Left hindlimb (tissue), 1 donor: ENCODE results near the gene GULP1.

ENCODE experiments used
- DNase-seq: peaks from one replicate; pipeline ENCODE4 v3.0.0-alpha.2; 2018

The GULP1 gene

DNA sequence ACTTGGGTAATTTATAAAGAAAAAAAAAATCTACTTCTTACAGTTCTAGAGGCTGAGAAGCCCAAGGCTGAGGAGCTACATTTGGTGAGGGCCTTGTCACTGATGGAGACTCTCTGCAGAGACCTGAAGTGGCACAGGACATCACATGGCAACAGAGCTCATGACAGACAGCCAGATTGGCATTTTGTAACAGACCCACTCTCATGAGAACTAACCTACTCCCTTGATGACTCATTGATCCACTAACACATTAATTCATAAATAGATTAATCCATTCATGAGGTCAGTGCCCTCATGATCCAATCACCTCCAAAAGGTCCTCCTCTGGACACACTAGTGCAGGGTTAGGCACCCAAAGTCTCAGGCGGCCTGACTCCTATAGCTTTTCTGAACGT lies 318.4 kb downstream of the GULP1 start:
- no peak for DNase-seq

DNA sequence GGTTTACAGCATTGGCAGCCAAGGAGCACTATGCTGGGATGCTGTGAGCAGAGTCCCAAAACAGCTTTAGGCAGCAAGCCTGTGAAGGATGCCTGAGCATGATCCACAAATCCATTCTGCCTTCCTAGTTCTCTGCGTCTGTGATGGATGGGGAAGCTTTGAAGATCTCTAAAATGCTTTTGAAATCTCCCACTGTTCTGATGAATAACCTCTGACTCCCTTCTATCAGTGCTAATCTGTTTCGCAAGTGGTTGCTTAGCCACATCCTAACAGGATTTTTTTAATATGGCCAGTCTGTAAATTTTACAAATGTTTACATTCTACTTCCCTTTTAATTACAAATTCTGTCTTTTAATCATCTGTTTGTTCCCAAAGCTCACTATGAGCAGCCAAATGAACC lies 319.2 kb downstream of the GULP1 start:
- DNase-seq: no peak

DNA sequence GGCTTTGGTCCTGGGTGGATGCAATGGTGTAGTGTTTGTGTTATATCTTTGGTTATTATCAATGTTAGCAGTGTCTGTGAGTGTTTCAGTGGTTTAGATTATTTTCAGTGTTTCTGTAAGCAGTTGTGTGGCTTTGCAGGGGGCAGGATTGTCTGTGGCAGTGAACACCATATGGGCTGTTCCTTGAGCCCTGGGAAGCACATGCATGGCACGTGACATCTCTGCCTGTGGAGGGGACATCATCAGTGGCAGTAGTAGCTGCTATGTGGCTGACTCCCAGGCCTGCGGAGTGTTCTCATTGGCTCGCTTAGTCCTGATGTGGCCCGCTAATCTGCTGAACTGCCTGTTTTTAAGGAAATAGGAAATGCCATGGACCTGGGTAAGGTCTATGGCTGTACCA lies 327.5 kb downstream of the GULP1 start:
- DNase-seq: no peak

DNA sequence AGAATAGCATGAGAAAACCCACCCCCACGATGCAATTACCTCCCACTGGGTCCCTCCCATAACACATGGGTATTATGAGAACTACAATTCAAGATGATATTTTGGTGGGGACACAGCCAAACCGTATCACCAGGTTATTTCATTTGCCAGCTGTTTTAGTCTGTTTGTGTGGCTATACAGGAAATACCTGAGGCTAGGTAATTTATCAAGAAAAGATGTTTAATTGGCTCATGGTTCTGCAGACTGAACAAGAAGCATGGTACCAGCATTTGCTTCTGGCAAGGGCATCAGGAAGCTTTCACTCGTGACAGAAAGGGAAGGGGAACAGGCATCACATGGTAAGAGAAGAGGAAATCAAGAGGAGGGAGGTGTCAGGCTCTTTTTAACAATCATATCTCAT lies 329.2 kb downstream of the GULP1 start:
- DNase-seq: no peak

DNA sequence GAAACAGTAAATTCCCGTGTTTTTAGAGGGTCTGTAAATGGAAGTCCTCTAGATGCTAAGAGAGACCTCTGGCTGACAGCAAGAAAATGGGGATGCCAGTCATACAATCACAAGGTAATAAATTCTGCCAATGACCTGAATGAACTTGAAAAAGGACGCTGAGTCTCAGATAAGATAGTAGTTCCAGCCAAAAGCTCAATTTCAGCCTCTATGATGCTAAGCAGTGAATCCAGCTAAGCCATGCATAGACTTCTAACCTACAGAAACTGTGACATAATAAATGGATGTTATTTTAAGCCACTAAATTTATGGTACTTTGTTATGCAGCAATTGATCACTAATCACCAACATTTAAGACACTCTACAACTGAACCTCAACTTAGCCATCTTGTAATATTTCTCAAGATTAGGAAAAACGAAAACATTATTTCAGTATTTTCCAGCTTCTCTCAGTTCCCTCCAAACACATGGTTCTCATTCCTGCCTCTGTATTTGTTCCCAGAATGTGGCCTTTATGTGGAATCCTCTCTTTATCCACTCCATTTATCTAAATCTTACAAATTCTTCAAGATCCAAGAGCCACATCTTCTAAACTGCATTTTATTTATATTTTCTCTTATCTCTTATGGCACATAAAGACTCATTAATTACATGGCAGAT lies 331.1 kb downstream of the GULP1 start:
- no peak for DNase-seq

DNA sequence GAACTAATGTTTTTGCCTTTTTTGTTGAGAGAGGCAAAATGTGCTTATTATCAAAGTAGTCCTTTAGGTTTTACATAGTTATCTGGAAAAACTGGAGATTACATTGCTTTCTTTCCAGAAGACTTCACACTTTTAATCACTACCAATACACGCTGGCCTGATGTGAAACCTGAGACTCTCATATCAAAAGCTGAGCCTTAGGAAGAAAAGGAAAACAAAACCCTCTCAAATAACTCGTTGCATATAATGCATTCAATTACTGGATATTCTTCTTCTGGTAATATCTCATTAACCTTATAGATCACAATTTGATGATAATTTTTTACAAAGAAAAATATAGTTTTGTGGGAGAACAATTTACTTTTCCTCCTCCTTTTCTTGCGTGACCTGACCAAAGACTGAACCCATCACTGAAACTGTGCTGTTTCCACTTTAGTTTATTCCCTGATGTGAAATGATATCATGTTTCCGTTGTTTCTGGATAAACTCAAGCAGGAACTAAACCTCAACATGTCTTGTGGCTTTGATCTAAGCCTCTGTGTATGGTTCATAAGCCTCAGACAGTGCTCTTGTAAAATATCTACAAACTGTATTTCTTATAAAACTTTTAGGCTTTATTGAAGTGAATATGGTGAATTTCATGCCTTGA lies 332.4 kb downstream of the GULP1 start:
- no peak for DNase-seq

DNA sequence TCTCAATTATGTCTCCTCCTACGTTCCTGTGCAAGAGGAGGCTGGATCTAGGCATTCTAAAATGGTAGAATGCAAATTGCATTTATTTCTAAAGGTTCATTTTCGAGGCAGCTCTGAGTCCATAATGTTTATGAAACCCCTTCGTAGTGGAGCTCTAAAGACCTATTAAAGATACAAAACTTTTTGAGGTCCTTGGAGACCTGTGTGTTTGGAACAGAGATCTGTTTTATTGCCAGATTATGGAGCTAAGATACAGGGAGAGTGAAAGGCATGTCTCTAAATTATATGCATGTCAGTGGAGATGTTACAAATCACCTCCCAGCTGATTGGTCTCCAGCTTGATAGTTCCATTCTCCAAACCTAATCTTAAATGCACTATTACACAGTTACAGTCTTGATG lies 335.8 kb downstream of the GULP1 start:
- no peak for DNase-seq

DNA sequence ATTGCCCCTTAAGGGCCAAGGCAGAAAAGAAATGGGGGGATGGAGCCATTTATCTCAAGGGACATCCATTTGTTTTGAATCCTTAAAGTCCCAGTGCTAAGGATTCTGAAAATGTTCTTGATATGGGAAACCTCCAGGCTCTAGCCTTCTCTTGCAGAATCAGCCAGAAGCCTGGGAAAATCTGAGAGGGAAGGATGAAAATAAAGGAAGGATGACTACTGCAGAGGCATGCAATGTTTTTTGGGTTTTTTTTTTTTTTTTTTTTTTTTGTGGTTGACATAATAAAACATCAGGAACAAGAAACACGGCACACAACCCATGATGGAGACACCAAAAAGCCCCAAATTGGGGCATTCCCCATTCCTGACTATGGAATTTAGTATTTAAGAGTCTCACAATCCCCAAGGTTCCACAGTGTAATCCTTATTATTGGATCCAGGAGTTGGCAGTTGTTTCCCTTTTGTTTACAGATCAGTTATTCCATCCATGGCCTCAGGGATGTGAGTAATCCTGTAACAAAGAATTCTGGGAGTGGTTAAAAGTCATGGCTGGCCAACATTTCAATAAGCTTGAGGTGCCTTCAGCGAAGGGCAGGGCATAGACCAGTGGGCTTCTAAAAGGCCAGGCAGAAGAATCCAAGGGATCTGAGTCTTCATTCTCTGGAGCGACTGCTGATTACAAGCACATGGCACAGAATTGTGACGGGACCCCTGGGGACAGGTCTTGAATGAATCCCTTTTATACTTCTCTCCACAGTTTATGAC lies 337.5 kb downstream of the GULP1 start:
- DNase-seq: no peak

DNA sequence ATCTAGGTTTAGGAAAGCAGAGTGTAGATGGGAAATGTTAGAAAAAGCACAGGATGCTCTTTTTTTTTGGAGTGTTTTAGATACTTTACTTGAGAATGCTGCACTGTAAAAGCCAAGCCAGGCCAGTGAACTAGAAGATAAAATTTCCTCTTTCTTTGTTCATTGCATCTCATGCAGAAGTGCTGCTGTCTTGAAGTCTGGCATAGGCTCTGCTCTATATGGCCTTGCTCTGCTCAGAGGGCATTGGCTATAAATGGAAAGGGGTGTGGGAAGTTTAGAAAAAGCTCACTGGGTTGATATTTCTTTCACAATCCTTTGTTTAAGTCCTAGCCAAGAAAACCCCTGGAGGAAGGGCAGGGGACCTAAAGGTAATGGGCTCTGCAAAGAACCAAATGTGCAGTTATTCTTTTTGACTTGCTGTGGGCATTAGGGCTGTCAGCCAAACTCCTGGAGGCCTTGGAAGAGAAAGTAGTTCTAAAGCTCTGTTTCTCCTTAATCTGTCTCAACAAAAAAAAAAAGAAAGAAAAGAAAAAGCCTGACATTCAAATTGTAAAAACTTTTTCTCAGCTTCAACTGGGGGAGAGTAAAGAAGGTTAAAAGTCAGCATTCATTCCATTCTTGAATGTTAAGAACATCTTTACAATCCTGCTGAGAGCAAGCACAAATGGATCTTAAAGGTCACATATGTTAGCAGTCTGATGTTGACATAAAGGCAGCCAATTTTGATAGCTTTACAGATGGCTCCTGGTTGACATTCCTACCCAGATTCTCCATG lies 338.3 kb downstream of the GULP1 start:
- DNase-seq: no peak

DNA sequence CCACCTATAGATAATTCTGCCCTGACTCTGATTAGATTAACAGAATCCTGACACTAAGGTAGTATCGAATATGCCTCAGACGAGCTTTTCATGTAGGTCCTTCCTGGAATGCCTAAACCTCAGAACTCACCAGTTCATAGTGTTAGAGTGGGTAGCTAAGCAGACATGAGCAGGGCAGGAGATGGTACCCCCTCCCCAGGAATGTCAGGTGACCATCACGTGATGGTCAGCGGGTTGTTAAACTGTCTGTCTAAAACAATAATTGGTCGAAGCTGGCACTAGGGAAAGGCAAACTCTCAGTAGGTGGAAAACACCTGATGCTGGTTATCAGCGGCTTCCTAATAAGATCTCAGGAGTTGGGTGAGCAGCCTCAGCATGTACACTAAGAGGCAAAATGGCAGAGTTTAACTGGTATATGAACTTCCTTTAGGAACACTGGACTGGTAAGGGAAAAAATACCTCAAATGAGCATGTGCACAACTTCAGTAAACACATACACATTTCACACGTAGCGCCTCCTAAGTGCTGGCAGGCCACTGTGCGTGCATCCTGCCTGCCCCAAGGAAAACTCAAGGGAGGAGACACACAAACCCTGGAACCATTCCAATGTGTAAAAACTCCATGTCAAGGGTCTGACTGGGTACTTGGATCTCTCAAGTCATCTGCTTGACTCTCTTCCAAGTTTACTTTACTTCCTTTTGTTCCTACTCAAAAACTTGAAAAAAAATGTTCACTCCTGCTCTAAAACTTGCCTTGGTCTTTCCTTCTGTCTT lies 339.5 kb downstream of the GULP1 start:
- no peak for DNase-seq

DNA sequence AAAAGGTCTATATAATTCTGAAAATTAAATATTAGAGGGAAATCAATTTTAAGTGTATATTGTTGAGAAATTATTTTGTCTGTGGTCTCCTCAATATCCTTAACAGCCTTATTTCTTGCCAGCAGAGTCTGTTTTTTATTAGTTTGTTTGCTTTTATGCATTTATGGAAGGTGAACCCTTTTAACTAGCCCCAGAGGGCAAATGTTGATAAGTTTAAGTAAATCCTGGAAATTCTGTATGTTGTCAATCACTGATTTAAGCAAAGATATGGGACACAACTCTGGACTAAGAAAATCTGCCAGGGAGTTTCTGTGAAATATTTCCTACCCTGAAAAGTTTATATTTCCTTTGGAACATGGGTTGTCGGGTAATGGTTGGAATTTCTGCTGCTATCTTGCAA lies 343.0 kb downstream of the GULP1 start:
- no peak for DNase-seq
